AG08396 (cell line): ENCODE data around the gene MS4A15.

Experiments
- DNase-seq: peaks from one replicate; pipeline ENCODE4 v3.0.0; 2012; ENCODE audit warnings: low spot score, mixed read lengths

MS4A15 gene

GRCh38 chr11:60777572-60777971, 20.9 kb downstream of the MS4A15 start:
- DNase-seq: peak; percentile 74

- DNase-seq: no peak
These were observed 23.4 kb downstream of the MS4A15 start for GRCh38 chr11:60780065-60780464.

GRCh38 chr11:60780774-60781173, 24.1 kb downstream of the MS4A15 start:
- DNase-seq: no peak

- no peak for DNase-seq
These were observed 24.8 kb downstream of the MS4A15 start for GRCh38 chr11:60781286-60781980.

GRCh38 chr11:60781981-60782316, 25.3 kb downstream of the MS4A15 start:
- DNase-seq: no peak

- no peak for DNase-seq
These were observed 25.9 kb downstream of the MS4A15 start for GRCh38 chr11:60782393-60783140.

GRCh38 chr11:60783141-60783484, 26.4 kb downstream of the MS4A15 start:
- no peak for DNase-seq

GRCh38 chr11:60783911-60784310, 27.2 kb downstream of the MS4A15 start:
- no peak for DNase-seq

GRCh38 chr11:60785136-60785535, 28.5 kb downstream of the MS4A15 start, which contains the start of gene MS4A10:
Gene MS4A10, plus strand, starts transcription at chr11:60785333. Its CDS starts 5,003 bp downstream, at chr11:60790336.
- no peak for DNase-seq

- DNase-seq: no peak
These were observed 29.2 kb downstream of the MS4A15 start for GRCh38 chr11:60785806-60786361.

GRCh38 chr11:60786811-60787567, 30.3 kb downstream of the MS4A15 start:
- DNase-seq: peak; percentile 63

- no peak for DNase-seq
These were observed 31.9 kb downstream of the MS4A15 start for GRCh38 chr11:60788401-60789125.

- DNase-seq: no peak
These were observed 34.1 kb downstream of the MS4A15 start for GRCh38 chr11:60790726-60791125.

GRCh38 chr11:60791153-60791933, 34.7 kb downstream of the MS4A15 start:
- DNase-seq: no peak

- DNase-seq: no peak
These were observed 35.9 kb downstream of the MS4A15 start for GRCh38 chr11:60792521-60792920.

- DNase-seq: no peak
These were observed 38.6 kb downstream of the MS4A15 start for GRCh38 chr11:60795291-60795690.

GRCh38 chr11:60797846-60798630, 41.4 kb downstream of the MS4A15 start:
- no peak for DNase-seq

- DNase-seq: no peak
These were observed 42.0 kb downstream of the MS4A15 start for GRCh38 chr11:60798631-60799030.

GRCh38 chr11:60801194-60801593, 44.5 kb downstream of the MS4A15 start:
- no peak for DNase-seq

- no peak for DNase-seq
These were observed 46.7 kb downstream of the MS4A15 start for GRCh38 chr11:60803273-60803936.
